Progenitor cell of endocrine pancreas (in vitro differentiated cells): ENCODE data around the gene IRX6. TPM values are rescaled to one million over a fixed set of nuclear protein-coding genes. Genes with fewer than 3 reads are reported as not detected.

Source experiments
- DNase-seq: peaks from one replicate; pipeline ENCODE4 v3.0.0; 2021; ENCODE audit warnings: low spot score; ENCODE audit not compliant: unreplicated experiment
- H3K27ac Mint-ChIP-seq: 2 replicates; pipeline ENCODE4 v1.8.0; 2021; ENCODE audit warnings: mild to moderate bottlenecking, moderate library complexity, mixed read lengths
- H3K27me3 Mint-ChIP-seq: 2 replicates; pipeline ENCODE4 v1.8.0; 2021; ENCODE audit warnings: mixed read lengths
- H3K36me3 Mint-ChIP-seq: 2 replicates; pipeline ENCODE4 v1.8.0; 2022; ENCODE audit warnings: mixed read lengths; ENCODE audit not compliant: insufficient read depth
- H3K4me1 Mint-ChIP-seq: 2 replicates; pipeline ENCODE4 v1.8.0; 2021; ENCODE audit warnings: low read depth, mixed read lengths
- H3K4me3 Mint-ChIP-seq: 2 replicates; pipeline ENCODE4 v1.8.0; 2021; ENCODE audit warnings: low read depth, mild to moderate bottlenecking, moderate library complexity, mixed read lengths
- H3K9me3 Mint-ChIP-seq: 2 replicates; pipeline ENCODE4 v1.8.0; 2021; ENCODE audit warnings: low read depth, mixed read lengths
- CTCF ChIP-seq: fragments of 200-600 bp; sonication (generic); IDR thresholded peaks from one replicate; pipeline ENCODE4 v1.5.0; 2021; ENCODE audit warnings: antibody characterized with exemption, mild to moderate bottlenecking; ENCODE audit not compliant: unreplicated experiment
- total RNA-seq: library from RNA; stranded (reverse); gene quantifications from 2 replicates; pipeline ENCODE4 v1.2.1, GENCODE V29; 2021

IRX6 gene
- total RNA-seq, 1 donor from 2014 or later: not detected

DNA sequence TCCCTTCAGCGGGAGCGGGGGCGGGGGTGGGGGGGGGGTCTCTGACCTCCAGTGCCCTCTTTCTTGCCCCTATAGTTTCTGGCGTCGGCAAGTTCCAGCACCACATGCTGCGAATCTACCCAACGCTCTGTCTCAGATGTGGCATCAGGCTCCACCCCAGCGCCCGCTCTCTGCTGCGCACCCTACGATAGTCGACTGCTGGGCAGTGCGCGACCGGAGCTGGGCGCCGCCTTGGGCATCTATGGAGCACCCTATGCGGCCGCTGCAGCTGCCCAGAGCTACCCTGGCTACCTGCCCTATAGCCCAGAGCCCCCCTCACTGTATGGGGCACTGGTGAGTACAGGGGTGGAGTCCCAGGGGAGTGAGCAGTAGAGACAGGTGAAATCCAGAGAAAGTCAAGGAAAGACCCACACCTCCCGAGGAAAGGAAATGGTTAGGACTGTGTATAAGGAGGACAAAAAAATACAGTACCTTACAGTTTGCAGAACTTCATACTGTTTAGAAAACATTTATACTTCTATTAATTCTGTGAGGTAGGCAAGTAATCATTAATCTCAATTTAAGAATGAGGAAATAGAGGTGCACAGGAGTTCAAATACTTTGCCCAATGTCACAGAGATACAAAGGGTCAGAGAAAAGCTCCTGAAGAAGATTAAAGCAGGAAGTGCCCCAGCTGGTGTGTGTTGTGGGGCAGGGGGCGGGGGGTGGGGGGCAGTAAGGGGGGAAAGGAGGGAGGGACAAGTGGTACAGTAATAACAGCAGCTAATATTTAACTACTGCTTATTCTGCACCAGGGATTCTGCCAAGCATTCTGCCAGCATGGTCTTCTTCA lies 2.5 kb downstream of the IRX6 start:
- Mint-ChIP-seq H3K27me3 (peaks cover 89% of the 10 kb centered on the region), H3K4me1 (peaks cover 8% of the 10 kb centered on the region)
- DNase-seq: no peak

GRCh38 chr16:55328611-55329569 lies 4.9 kb downstream of the IRX6 start:
- Mint-ChIP-seq H3K9me3 (no peaks in the 10 kb centered on the region), H3K36me3 (no peaks in the 10 kb centered on the region), H3K27ac (no peak overlapping the region), H3K4me3 (peak overlapping the region; percentile 20), H3K4me1 (peaks cover 12% of the 10 kb centered on the region), H3K27me3 (peaks cover 93% of the 10 kb centered on the region)
- DNase-seq: no peak
- TF ChIP-seq CTCF: no peak

More for the DNA sequence above, 2.5 kb downstream of the IRX6 start:
- Mint-ChIP-seq H3K9me3 (no peaks in the 10 kb centered on the region), H3K36me3 (no peaks in the 10 kb centered on the region), H3K4me3 (no peak overlapping the region), H3K27ac (no peak overlapping the region)
- TF ChIP-seq CTCF: no peak

DNA sequence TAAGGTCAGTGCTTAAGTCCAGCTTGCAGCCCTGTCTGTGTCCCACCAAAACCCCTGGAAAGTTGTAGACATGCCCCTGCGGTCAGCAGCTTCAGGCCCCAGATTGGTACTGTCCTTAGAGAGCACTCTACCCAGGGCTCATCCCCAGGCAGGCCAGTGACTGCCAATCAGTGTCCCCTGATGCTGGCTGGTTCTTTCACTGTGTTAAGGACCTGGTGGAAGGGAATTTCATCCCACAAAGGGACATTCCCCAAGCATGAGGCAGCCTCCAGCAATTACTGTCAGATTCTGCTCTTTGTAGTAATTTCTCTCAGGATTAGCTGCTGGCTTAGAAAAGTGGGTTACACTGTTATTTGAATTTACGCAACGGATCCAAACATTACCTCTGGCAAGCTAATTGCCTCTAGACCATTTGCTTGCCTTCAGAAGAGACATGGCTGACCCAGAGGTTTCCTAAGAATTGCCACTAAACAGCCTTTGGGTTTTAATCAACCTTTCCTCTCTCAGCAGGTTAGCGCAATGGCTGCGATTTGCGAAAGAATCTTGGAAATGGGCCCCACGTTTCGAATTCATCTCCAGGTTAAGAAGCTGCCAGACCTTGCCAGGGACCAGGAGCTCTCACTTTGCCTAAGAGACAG lies 5.9 kb downstream of the IRX6 start:
- no peak for DNase-seq
- peak overlapping the region; percentile 75 for H3K4me3 Mint-ChIP-seq
- TF ChIP-seq CTCF: no peak
- no peaks in the 10 kb centered on the region for H3K36me3 Mint-ChIP-seq
- no peak overlapping the region for H3K27ac Mint-ChIP-seq
- H3K9me3 Mint-ChIP-seq: no peaks in the 10 kb centered on the region
- H3K27me3 Mint-ChIP-seq: peaks cover 99% of the 10 kb centered on the region
- H3K4me1 Mint-ChIP-seq: peaks cover 10% of the 10 kb centered on the region

GRCh38 chr16:55330781-55331647 lies 7.0 kb downstream of the IRX6 start:
- H3K27ac Mint-ChIP-seq: peak overlapping the region; percentile 41
- peak overlapping the region; percentile 75 for H3K4me3 Mint-ChIP-seq
- H3K9me3 Mint-ChIP-seq: no peaks in the 10 kb centered on the region
- H3K36me3 Mint-ChIP-seq: no peaks in the 10 kb centered on the region
- DNase-seq: no peak
- TF ChIP-seq CTCF: no peak
- H3K27me3 Mint-ChIP-seq: peaks cover 96% of the 10 kb centered on the region
- peaks cover 10% of the 10 kb centered on the region for H3K4me1 Mint-ChIP-seq
